GM18873 (cell line): ENCODE results near the gene OR9I1.

Experiments
- ATAC-seq: cut with Tn5 transposase; IDR thresholded peaks from one replicate; pipeline ENCODE4 v1.9.1; 2021; ENCODE audit warnings: mild to moderate bottlenecking, moderate library complexity, moderate number of reproducible peaks; ENCODE audit not compliant: unreplicated experiment, low FRiP score

OR9I1 gene, protein sequence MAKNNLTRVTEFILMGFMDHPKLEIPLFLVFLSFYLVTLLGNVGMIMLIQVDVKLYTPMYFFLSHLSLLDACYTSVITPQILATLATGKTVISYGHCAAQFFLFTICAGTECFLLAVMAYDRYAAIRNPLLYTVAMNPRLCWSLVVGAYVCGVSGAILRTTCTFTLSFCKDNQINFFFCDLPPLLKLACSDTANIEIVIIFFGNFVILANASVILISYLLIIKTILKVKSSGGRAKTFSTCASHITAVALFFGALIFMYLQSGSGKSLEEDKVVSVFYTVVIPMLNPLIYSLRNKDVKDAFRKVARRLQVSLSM

DNA sequence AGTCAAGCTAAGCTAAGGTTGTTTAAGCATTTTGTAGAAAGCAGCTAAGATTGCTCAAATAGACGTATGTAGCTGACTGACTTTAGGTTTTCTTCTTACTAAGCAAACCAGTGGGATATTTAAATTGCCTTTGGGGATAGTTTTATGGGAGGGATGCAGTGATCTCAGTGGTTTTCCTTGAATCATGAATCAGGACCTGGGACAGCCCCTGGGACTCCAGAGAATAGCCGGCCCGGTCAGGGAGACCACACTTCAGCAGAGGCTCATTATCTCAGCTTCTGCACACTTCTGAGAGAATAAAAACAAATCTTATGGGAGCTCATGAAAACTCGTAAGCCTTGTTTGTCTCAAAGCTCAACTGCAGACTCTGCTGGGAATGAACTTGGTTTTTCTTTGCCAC is at the start of gene OR9I1:
Gene OR9I1 (minus strand): TSS at position 62 of the 400 bp plus-strand sequence. CDS start 6,086 bp downstream, outside the sequence.
- ATAC-seq: no peak

GRCh38 chr11:58165504-58166106 is 40.3 kb upstream of the OR9I1 start:
- ATAC-seq: no peak

GRCh38 chr11:58164990-58165389 is 39.7 kb upstream of the OR9I1 start:
- ATAC-seq: no peak

GRCh38 chr11:58164389-58164788 is 39.1 kb upstream of the OR9I1 start:
- no peak for ATAC-seq

DNA sequence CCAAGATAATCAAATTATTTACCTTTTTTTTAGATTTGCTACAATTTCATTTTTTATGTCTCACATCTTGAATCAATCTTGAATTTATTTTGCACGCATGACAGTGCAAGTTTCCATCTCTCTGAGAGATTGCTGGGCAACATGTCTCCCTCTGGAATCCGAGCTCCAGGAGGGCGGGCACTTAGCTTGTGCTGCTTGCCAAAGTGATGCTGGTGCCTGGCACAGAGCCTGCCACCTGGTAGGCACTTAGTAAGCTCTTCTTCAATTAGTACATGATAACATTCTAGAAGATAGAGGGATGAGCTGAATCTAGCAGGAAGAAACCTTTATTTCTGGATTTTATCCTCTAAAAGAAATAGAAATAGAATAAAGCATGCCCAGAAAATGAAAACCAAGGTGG is 27.5 kb upstream of the OR9I1 start:
- no peak for ATAC-seq

GRCh38 chr11:58142761-58143160 is 17.4 kb upstream of the OR9I1 start:
- no peak for ATAC-seq

DNA sequence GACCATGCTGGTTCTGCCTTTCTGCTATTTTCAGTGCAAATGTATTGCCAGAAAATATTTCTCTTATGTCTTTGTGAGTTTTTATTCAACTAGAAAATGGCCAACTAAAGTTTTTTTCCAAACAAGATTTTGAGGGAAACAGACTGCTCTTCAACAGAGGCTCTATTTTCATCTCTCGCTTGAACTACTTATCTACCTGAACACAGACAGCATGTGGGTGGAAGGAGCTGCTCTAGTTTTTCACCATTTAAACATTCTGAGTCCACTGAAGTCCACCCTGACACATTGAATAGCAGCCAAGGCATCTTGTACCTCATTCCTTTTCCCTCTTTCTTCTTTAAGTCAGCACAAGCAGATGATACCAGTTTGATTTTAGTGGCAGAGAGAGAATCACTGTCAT is 9.8 kb upstream of the OR9I1 start:
- ATAC-seq: no peak

DNA sequence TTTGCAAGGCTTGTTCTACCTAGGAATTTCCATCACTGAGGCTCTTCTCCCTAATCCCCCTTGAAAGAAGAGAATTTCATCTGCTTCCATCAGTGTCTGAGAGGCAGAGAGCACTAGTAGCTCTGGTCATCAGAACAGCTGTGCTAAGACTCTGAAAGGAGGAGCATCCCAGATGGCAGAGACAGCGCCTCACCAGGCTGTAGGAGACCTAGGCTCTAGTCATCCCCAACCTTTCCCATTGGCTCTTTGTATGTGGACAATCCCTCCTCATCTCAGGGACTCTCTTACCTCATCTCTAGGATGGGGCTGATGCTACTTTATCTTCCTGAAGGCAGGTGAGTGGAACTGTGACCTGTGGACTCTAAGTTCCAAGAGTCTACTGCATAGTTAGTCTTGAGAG is 8.8 kb upstream of the OR9I1 start:
- ATAC-seq: no peak

- no peak for ATAC-seq
Observed at GRCh38 chr11:58133309-58134076, 8.2 kb upstream of the OR9I1 start.

GRCh38 chr11:58127350-58127749 is 2.0 kb upstream of the OR9I1 start:
- ATAC-seq: no peak

DNA sequence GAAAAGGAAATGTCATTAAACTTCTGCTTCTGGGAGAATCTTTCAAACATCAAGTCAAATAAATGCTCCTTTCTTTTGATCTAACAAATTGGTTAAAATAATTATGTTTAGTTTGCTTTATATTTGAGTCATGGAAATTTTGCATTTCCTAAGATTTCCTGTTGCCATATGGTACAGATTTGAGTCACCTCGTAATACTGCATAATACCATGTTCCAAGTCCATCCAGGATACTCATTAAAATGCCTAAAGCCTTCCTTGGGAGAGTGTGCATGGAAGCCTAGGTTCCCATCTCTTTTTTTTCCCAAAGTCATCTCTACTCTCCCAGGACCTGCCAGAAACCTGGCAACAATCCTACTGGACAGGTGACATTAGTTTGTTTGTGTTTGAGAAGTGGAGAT is 4.2 kb downstream of the OR9I1 start:
- no peak for ATAC-seq

GRCh38 chr11:58097437-58097836 is 27.9 kb downstream of the OR9I1 start:
- no peak for ATAC-seq

- no peak for ATAC-seq
Observed at GRCh38 chr11:58086528-58086927, 38.8 kb downstream of the OR9I1 start.

DNA sequence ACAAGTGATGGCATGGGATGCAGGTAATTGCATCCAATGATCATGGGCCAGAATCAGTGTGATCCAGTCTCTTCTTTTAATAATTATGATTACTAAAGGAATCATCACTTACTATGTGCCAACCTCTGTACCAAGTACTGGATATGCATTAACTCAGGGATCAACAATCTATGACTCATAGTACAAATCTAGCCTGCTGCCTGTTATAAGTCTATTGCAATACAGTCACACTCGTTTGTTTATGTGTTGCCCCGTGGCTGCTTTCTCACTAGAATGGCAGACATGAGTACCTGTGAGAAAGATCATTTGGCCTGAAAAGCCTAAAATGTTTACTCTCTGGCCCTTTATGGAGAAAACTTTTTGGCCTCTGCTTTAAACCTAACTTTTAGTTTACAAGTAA is 49.5 kb downstream of the OR9I1 start:
- ATAC-seq: no peak

DNA sequence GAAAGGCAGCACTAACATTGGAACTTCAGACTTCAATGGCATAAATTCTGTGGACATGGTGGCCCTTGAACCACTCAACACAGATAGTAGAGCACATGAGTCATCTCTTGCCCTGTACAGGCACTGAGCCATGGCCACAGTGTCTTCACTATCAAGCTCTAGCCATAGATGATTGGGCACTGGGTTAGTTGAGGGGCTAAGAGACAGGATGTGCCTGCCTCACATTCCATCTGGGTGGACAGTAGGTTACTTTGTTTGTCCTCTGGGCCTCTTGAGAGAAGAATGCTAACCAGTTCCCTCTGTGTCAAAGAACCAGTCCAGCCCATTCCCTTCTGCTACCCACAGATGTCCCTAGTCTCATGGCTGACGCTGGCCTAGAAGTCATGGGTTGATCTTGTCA is 54.7 kb downstream of the OR9I1 start:
- ATAC-seq: no peak

DNA sequence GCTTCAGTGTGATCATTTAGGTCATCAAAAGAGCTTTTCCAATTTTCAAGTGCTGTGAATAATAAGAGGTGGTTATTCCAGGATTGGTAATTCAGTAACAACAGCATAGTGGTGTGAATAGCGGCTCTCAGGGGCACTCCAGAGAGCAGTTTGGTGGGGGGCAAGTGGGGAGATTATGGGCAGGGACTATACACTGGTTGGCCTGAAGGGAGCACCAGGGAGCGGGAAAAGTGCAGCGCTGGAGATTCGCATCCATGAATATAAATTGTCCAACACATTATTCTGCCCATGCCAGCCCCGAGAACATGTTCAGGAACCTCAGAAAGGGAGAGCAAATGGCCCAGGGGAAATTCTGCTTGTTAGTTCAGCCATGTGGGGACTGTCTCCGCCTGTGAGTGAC is 56.7 kb downstream of the OR9I1 start:
- ATAC-seq: no peak

DNA sequence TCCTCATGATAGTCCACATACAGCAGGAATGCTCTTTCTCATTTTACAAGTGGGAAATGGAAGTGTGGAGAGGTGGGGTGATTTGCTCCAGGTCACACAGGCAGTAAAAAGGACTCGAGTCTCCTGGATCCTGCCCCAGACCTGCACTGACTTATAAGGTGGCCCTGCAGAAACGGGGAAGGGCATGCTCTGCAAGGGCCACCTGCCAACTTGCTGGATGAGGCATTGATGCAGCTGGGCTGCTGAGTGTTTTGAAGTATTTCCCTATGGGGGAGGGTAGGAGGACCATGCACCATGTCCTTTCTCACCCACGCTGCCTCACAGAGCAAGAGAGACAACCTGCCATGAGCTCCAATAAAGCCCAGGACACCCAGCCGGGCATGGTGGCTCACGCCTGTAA is 57.6 kb downstream of the OR9I1 start:
- ATAC-seq: no peak
